C4-2B (cell line): ENCODE results near the gene TP73.

ENCODE experiments used
- H3K27ac ChIP-seq: fragments of 450-650 bp; 2 replicates; pipeline ENCODE4 v1.5.1; 2017
- ZFX ChIP-seq: fragments of 450-650 bp; IDR thresholded peaks from 2 replicates; pipeline ENCODE4 v1.6.1; 2017
- TF ChIP-seq, protein P1 (sequence below): fragments of 450-650 bp; conservative IDR thresholded peaks from 2 replicates; pipeline ENCODE4 v1.5.1; 2017; ENCODE audit warnings: mild to moderate bottlenecking

The TP73 gene

DNA sequence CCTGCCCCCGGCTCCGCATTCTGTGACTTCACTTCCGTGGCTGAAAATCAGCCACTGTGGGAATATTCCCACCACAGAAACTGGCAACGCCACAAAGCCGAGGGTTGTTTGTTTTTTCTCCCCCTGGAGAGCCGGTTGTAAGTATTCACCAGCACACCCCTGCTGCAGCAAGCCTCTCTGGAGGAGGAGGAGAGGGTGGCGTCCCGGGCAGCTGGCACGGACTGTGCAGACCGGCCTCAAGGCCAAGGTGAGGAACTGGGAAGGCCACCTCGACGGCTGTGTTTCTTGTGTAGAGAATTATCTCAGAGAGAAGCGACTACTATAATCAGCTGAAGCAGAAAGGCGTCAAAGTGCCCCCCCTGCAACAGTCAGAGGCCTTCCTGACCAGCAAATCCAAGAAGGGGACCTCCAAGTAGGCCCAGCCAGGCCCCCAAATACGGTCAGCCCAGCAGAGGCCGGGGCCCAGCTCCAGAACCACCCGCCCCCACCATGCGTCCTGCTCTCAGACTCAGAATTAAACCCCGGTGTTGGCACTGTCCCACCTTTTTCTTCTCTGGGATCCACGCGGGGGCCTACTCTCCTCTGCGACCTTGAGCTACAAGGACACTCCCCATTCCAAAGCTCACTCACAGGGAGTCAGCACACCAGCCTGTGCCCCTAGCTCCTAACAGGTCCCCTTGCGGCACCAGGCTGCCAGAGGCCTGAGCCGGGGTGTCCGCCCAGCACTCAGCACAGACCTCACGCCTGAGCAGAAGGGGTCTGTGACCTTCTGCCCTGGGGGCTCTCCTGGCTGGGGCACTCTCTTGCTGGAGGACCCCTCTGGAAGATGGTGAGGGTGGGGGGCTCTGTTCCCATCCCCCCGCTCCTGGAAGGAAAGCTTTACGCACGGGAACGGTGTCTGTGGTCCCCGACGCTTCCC is 119.1 kb downstream of the TP73 start:
- peak overlapping the region; percentile 63 for H3K27ac ChIP-seq
- no peak for TF ChIP-seq ZFX
- TF ChIP-seq, protein P1, sequence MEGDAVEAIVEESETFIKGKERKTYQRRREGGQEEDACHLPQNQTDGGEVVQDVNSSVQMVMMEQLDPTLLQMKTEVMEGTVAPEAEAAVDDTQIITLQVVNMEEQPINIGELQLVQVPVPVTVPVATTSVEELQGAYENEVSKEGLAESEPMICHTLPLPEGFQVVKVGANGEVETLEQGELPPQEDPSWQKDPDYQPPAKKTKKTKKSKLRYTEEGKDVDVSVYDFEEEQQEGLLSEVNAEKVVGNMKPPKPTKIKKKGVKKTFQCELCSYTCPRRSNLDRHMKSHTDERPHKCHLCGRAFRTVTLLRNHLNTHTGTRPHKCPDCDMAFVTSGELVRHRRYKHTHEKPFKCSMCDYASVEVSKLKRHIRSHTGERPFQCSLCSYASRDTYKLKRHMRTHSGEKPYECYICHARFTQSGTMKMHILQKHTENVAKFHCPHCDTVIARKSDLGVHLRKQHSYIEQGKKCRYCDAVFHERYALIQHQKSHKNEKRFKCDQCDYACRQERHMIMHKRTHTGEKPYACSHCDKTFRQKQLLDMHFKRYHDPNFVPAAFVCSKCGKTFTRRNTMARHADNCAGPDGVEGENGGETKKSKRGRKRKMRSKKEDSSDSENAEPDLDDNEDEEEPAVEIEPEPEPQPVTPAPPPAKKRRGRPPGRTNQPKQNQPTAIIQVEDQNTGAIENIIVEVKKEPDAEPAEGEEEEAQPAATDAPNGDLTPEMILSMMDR, result no peak

DNA sequence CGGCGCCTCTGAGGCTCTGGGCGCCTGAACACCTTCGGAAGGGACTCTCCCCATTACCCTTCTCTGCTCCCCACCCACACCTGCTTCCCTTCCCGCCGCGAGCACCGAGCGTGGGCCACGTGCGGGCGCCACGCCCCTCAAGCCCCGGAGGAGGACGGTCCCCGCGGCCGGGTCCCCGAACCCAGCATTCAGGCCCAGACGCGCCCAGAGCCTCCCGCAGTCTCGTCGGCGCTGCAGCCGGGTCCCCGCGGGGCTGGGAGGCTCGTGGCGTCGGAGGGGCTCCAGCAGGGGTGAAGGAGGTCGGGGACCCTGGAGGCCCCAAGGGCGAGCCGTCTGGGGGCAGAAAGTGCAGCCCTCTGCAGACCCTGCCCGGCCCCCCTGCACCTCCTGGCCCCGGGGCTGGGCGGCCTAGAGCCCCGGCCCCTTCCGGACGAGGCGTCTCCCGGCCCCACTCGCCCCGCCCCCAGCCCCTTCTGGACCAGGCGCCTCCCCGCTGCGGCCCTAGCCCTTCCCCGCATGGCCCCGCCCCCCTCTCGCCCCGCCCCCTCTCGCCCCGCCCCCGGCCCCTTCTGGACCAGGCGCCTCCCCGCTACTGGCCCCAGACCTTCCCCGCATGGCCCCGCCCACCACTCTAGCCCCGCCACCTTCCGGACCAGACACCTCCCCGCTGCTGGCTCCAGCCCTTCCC is 119.9 kb downstream of the TP73 start:
- H3K27ac ChIP-seq, result peak overlapping the region; percentile 63
- TF ChIP-seq ZFX, result no peak
- TF ChIP-seq, protein P1, result no peak

DNA sequence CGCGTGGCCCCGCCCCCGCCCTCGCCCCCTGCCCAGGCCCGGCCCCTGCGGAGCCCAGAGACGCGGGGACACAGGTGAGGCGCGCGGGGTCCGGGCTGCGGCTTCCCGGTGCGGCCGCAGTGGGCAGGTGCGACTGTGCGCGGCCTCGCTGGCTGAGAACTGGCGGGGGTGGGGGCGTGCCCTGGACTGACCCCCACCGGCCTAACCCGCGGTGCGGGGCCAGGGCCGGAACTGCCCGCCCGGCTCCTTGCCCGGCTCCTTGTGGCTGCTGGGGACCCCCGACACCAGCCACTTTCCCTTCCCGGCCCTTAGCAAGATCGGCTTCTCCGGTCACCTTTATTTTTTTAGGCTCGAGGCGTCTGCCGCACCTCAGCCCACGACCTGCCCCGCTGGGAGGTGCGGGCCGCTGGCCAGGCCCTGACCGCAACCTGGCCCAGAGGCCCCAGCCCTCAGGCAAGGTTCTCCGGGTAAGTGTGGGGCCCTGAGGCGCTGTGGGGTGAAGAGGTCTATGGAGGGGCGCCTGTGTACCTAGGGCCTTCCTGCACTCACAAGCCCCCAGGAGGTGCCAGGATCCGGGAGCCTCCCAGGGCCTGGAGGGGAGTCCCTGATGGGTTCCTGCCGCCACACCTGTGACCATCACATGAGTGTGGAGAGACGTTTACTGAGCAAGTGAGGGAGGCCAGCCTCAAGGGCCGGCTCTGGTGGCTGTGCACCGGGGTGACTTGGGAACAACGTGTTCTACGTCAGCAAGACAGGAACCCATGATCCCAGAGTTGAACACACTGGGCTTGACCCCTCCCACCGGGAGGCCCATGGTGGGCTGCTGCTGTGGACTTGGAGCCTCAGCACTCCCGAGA is 120.6 kb downstream of the TP73 start, which contains the start of gene SMIM1:
TSS of gene SMIM1 (plus strand) at position 35 of the 857 bp plus-strand sequence. CDS start 2,625 bp downstream, outside the sequence.
- no peak for TF ChIP-seq ZFX
- TF ChIP-seq, protein P1, result no peak

DNA sequence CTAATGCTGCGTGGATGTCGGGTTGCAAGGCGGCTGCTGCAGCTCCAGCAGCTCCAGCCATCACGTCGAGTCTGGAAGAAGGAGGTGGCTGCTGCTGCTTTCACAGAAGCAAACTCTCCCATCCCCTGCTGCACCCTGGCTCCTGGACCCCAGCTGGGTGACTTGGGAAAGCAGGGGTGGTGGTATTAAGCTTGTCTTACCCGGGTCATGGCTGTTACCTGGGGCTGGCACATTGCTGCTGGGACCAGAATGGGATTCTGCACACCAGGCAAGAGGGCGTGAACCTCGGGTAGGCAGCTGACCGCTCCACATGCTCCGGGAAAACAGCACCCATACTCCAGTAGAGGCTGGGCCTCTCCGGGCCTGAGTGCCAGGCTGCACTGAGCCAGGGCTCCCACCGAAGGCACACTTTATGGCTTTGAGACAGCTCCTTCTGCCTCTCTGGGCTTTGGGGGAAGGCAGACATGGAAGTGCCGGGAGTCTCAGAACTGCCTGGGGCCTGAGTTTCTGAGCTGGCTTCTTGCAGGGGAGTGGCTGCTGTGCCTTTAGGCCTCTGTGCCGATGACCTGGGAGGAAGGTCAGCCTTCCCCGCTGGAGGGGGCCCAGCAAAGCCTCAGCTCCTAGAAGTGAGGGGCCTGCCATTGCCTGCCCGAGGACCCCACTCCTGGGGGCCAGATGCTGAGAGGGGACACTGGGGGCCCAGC is 121.4 kb downstream of the TP73 start:
- TF ChIP-seq, protein P1, result no peak
- no peak for TF ChIP-seq ZFX
- no peak overlapping the region; the same call in 1 of the 2 replicates for H3K27ac ChIP-seq

More for the DNA sequence above, 120.6 kb downstream of the TP73 start, which contains the start of gene SMIM1:
- peak within 1 kb of the TSS; percentile 63 for H3K27ac ChIP-seq

DNA sequence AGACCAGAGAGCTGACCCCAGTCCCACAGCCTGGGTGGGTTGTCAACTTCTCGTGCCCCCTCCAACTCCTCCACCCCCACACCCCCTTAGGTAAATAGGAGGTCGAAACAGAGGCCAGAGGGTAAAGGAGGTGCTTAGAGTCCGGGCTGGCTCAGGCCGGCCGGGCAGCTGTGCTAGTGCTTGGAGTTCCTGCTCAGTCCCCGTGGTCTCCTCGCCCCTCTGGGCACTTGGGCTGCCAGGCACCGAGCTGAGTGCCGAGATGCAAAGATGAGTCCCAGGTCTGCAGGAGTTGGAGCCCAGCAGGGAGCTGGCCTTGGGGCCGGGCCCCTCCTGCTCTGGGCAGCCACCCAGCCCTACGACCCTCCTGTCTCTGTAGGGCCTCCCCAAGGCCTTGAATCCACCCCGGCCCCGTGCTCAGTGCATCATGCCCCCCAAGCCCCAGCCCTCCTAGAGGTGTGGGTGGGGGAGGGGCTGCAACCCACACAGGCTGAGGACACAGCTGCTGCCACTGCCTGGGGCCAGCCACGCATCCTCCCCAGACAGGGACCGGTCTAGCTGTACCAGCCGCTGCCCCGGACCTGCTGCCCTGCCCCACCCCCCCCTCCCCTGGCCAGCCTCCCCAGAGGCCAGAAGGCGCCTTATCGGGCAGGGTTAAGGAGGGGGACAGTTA is 122.1 kb downstream of the TP73 start:
- TF ChIP-seq ZFX, result no peak
- TF ChIP-seq, protein P1, result no peak
- H3K27ac ChIP-seq, result no peak overlapping the region

DNA sequence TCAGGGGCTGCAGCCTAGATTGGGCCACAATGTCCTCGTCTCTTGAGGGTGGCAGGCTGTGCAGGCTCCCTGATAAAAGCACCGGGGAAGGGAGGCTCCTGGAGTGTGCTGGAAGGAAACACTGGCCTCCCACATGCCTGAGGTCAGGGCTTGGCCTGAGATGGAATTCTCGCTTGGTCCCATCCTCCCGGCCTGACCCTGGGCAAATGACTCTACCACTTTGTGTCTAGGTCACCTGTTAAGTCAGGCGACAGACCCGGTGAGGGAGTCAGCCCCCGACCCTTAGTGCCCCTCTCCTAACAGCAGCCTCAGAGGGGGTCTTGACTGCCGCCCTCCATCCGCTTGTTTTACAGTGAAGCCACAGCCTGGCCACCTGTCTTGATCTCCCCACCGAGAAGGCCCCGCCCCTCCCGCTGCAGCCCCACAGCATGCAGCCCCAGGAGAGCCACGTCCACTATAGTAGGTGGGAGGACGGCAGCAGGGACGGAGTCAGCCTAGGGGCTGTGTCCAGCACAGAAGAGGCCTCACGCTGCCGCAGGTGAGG is 122.7 kb downstream of the TP73 start:
- no peak overlapping the region for H3K27ac ChIP-seq

More for the DNA sequence above, 122.7 kb downstream of the TP73 start:
- TF ChIP-seq, protein P1, result no peak
- no peak for TF ChIP-seq ZFX
